ELR (cell line): Measurements from ENCODE around the gene ZDHHC1.
A peak's percentile ranks its signal among the peaks of the same experiment; 100 is the strongest.

ENCODE experiments used
- DNase-seq: peaks from one replicate; pipeline ENCODE4 v3.0.0-alpha.2; 2015; ENCODE audit warnings: low read depth

The ZDHHC1 gene

GRCh38 chr16:67409631-67410030 lies 6.6 kb downstream of the ZDHHC1 start:
- DNase-seq = no peak

GRCh38 chr16:67407788-67408452 lies 8.4 kb downstream of the ZDHHC1 start:
- no peak for DNase-seq

- DNase-seq = peak; percentile 63
These were observed 9.0 kb downstream of the ZDHHC1 start for GRCh38 chr16:67407176-67407787.

- DNase-seq = peak; percentile 90
These were observed 9.9 kb downstream of the ZDHHC1 start for GRCh38 chr16:67406111-67406971.

GRCh38 chr16:67405336-67405735 lies 10.9 kb downstream of the ZDHHC1 start:
- no peak for DNase-seq

GRCh38 chr16:67404740-67405226 lies 11.5 kb downstream of the ZDHHC1 start:
- DNase-seq = peak; percentile 30

- no peak for DNase-seq
These were observed 12.2 kb downstream of the ZDHHC1 start for GRCh38 chr16:67403976-67404555.

GRCh38 chr16:67400901-67401300 lies 15.4 kb downstream of the ZDHHC1 start:
- no peak for DNase-seq

GRCh38 chr16:67399749-67400704 lies 16.2 kb downstream of the ZDHHC1 start:
- no peak for DNase-seq

- DNase-seq = no peak
These were observed 17.0 kb downstream of the ZDHHC1 start for GRCh38 chr16:67399218-67399733.

GRCh38 chr16:67398546-67399217 lies 17.6 kb downstream of the ZDHHC1 start:
- no peak for DNase-seq

GRCh38 chr16:67397812-67398545 lies 18.3 kb downstream of the ZDHHC1 start:
- DNase-seq = no peak

- no peak for DNase-seq
These were observed 19.1 kb downstream of the ZDHHC1 start for GRCh38 chr16:67397036-67397801.

- peak; percentile 87 for DNase-seq
These were observed 19.9 kb downstream of the ZDHHC1 start for GRCh38 chr16:67396159-67397035.

GRCh38 chr16:67395458-67396158 lies 20.7 kb downstream of the ZDHHC1 start:
- no peak for DNase-seq

- DNase-seq = no peak
These were observed 21.2 kb downstream of the ZDHHC1 start for GRCh38 chr16:67395105-67395457.
